ENCODE data around the gene TMC5.

Gene TMC5

GRCh38 chr16:19463468-19464315 lies 46.0 kb downstream of the TMC5 start:
- DNase-seq (ENCODE audit: low spot score): no peak

- DNase-seq (ENCODE audit: low spot score): no peak
Measured at GRCh38 chr16:19468300-19468699, 50.6 kb downstream of the TMC5 start.

- no peak for DNase-seq (ENCODE audit: low spot score)
Measured at GRCh38 chr16:19472482-19472881, 54.8 kb downstream of the TMC5 start.

DNA sequence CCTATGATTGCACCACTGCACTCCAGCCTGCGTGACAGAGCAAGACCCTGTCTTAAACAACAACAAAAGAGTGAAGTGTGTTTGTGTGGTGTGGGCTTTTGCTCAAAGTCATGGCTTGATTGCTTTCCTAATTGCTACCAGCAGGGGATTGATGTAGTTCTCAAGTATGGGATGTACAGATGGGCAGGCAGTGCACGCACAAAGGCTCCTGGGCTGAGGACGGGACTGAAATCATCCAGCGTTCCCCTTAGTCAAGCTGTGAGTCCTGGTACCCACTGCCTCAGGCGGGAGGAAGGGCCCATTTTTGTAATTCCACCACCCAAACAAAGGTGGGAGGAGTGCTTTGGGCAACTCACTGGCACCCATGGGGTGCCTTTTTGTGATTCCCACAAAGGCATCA lies 56.9 kb downstream of the TMC5 start:
- DNase-seq (ENCODE audit: low spot score): no peak

DNA sequence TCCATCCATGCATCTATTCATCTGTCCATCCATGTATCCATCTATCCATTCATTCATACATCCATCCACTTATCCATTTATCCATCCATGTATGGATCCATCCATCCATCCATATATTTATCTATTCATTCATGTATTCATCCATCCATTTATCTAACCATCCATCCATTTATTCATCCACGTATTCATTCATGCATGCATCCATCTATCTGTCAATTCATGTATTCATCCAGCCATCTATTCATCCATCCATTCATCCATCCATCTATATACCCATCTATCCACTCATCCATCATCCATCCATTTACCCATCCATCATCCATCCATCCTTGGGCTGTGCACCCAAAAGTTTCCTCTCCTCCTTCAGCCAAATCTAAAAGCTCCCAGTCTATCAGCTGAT lies 60.8 kb downstream of the TMC5 start:
- no peak for DNase-seq (ENCODE audit: low spot score)

- DNase-seq (ENCODE audit: low spot score): no peak
Measured at GRCh38 chr16:19479302-19479721, 61.6 kb downstream of the TMC5 start.

DNA sequence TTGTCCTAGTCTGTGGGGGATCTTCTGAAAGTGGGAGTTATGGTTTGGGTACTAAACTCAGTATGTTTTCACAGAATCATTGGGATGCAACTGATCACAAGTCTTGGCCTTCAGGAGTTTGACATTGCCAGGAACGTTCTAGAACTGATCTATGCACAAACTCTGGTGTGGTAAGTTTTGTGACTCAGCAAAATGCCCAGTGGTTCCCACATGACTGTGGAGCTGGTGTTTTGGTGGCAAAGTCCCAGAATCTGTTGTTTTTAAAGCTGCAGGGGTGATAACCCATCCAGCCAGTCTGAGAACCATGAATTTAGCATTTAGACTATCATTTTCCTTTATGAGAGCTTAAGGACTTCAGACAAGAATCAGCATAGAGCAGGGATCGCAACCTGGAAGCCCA lies 63.6 kb downstream of the TMC5 start:
- DNase-seq (ENCODE audit: low spot score): no peak

DNA sequence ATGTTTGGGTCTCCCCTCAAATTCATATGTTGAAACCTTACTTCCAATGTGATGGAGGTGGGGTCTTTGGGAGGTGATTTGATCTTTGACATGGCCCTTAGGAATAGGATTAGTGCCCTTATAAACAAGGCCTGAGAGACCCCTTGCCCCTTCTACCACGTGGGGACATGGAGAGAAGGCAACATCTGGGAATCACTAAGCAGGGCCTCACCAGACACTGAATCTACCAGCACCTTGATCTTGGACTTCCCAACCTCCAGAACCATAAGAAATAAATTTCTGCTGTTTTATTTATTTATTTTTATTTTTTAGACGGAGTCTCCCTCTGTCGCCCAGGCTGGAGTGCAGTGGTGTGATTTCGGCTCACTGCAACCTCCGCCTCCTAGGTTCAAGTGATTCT lies 64.1 kb downstream of the TMC5 start:
- DNase-seq (ENCODE audit: low spot score): no peak

GRCh38 chr16:19482291-19482690 lies 64.6 kb downstream of the TMC5 start:
- DNase-seq (ENCODE audit: low spot score): no peak

DNA sequence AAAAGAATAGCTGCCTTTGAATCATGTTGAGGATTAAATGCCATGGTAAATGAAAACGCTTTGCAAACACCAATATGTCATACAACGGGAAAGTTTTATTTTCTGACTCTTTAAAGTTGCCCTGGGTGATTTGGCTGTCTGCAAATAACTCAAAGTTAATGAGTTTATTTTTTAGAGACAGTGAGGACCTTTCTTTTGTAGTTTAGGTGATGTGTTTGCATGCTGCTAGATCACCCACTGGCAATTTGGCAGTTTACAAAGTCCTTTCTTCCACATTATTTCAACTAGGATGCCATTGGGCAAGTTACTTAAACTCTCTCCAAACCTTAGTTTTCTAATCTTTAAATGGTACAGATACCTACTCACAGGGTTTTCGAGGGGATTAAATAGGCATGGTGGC lies 66.4 kb downstream of the TMC5 start:
- DNase-seq (ENCODE audit: low spot score): no peak

GRCh38 chr16:19485611-19486010 lies 67.9 kb downstream of the TMC5 start:
- no peak for DNase-seq (ENCODE audit: low spot score)

DNA sequence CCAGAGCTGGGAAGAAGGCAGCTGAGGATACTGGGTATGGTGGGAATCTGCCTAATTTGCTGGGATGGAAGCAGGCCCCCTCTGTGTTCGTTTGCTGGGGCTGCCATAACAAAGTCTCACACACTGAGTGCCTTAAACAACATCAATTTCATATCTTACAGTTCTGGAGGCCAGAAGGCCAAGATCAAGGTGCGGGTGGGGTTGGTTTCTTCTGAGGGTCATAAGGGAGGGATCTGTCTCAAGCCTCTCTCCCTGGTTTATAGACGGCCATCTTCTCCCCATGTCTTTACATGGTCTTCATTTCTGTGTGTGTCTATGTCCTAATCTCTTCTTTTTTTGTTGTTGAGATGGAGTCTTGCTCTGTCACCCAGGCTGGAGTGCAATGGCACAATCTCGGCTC lies 68.4 kb downstream of the TMC5 start:
- no peak for DNase-seq (ENCODE audit: low spot score)

- DNase-seq (ENCODE audit: low spot score): no peak
Measured at GRCh38 chr16:19486750-19487325, 69.2 kb downstream of the TMC5 start.

GRCh38 chr16:19488213-19488640 lies 70.5 kb downstream of the TMC5 start:
- no peak for DNase-seq (ENCODE audit: low spot score)

- no peak for DNase-seq (ENCODE audit: low spot score)
Measured at GRCh38 chr16:19490619-19491018, 72.9 kb downstream of the TMC5 start.

GRCh38 chr16:19497176-19497575 lies 79.5 kb downstream of the TMC5 start:
- no peak for DNase-seq (ENCODE audit: low spot score)

DNA sequence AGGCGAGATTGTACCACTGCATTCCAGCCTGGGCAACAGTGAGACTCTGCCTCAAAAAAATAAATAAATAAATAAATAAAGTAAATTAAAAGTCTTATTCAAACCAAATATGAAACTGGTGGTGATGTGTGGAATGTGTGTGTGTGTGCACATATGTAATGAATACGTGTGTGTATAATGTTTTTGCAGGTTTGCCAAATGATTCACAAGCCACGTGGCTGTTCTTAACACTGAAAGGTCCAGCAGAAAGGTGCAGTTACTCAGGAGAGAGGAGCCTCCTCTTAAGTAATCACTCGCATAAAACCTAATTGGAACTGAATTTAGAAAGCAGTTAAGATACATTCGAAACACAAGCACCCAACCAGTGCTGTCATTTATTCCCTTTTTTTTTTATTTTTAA lies 81.3 kb downstream of the TMC5 start:
- no peak for DNase-seq (ENCODE audit: low spot score)

DNA sequence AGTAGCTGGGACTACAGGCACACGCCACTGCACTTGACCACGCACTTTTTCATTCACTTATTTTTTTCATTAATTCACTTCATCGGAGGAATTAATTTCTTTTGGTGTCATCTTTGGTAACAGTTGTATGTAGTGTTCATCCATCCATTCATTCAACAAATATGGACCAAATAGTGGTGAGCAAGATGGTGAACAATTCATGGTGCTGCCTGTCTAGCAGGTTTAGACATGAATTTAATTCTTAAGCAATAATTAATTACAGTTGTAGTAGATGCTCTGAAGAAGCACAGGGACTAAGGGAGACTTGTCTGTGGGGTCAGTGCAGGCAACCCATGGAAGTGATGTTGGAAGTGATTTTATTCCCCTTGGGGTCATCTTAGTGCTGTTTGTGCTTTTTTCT lies 81.8 kb downstream of the TMC5 start:
- no peak for DNase-seq (ENCODE audit: low spot score)

GRCh38 chr16:19502395-19503131 lies 84.9 kb downstream of the TMC5 start:
- peak; percentile 80 for DNase-seq (ENCODE audit: low spot score)

GRCh38 chr16:19503461-19504075 lies 85.9 kb downstream of the TMC5 start:
- no peak for DNase-seq (ENCODE audit: low spot score)

DNA sequence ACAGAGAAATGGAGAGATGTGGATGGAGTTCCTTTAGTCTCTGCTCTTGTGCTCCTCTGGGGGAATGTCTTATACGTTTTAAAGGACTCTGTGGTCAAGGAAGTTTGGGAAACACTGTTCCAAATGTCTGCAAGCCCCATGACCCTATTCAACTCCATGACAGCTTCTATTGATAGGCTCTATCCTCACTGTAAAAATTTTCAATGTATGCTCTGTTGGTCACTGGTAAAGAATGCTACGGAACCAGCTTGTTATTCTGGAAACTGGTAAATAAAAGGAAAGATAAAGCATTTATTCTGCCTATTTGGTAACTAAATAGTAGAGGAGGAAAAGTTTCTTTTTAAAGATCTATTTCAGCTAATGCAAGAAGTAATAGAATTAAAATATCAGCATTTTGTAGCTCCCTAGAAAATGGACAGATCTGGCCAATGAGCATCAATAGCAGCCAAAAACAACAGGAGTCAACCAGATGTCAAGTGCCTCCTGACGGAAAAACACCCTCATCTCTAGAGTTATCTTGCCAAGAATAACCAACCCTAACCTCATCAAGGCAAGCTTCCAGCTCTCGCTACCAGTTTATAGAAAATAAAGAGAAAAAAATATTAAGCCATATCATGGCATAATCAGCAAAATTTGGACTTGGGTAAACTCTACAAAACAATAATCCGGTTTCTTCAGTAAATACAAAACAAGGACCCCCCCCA lies 88.1 kb downstream of the TMC5 start:
- no peak for DNase-seq (ENCODE audit: low spot score)

GRCh38 chr16:19506965-19507364 lies 89.3 kb downstream of the TMC5 start:
- DNase-seq (ENCODE audit: low spot score): no peak
